IMR-90 (cell line): ENCODE measurements around the gene RNASE2. TPM values are rescaled to one million over a fixed set of nuclear protein-coding genes. Genes with fewer than 3 reads are reported as not detected.

ENCODE experiments used
- ATAC-seq: fragments of 200-7000 bp; cut with Tn5 transposase; 2 replicates; pipeline ENCODE4 v1.9.1; 2020; ENCODE audit warnings: low read depth, mild to moderate bottlenecking, moderate library complexity
- BruUV-seq: library from RNA; stranded (reverse); fragments of 400-500 nt; replicated peaks from 2 replicates; lab custom pipeline; 2021; lab: Mats Ljungman, UMichigan
- CTCF ChIA-PET: fragments of 300-600 bp; formaldehyde crosslinking; extraction: SDS; loops from one replicate; lab custom pipeline; 2021; ENCODE audit warnings: antibody characterized with exemption; lab: Yijun Ruan, JAX
- POLR2A ChIA-PET: fragments of 300-600 bp; sonication (Branson Sonifier 250); formaldehyde crosslinking; loops from one replicate; lab custom pipeline; 2022; ENCODE audit warnings: antibody characterized with exemption; ENCODE audit not compliant: unreplicated experiment; lab: Charles Lee
- DNase-seq: peaks from one replicate; pipeline ENCODE4 v3.0.0; 2013
- H2AFZ ChIP-seq: replicated peaks from 2 replicates; pipeline ENCODE3; 2013; ENCODE audit warnings: low read length, mild to moderate bottlenecking; ENCODE audit not compliant: poor library complexity
- H2AK5ac ChIP-seq: 2 replicates; pipeline ENCODE4 v1.6.1; 2013; ENCODE audit warnings: low read depth, low read length, inconsistent platforms
- H2AK9ac ChIP-seq: replicated peaks from 2 replicates; pipeline ENCODE3; 2013; ENCODE audit warnings: mild to moderate bottlenecking, low read depth, low read length, moderate library complexity; ENCODE audit not compliant: poor library complexity
- H2BK120ac ChIP-seq: 2 replicates; pipeline ENCODE4 v1.6.1; 2013; ENCODE audit warnings: low read depth, low read length, inconsistent platforms
- H2BK15ac ChIP-seq: 3 replicates; pipeline ENCODE4 v1.6.1; 2013; ENCODE audit warnings: low read depth, low read length, inconsistent platforms
- H2BK20ac ChIP-seq: 2 replicates; pipeline ENCODE4 v1.6.1; 2013; ENCODE audit warnings: low read depth, mild to moderate bottlenecking, inconsistent platforms, low read length, moderate library complexity
- H2BK5ac ChIP-seq: 2 replicates; pipeline ENCODE4 v1.6.1; 2013; ENCODE audit warnings: mild to moderate bottlenecking, low read depth, low read length, inconsistent platforms; ENCODE audit not compliant: poor library complexity, severe bottlenecking
- H3K14ac ChIP-seq: replicated peaks from 2 replicates; pipeline ENCODE4 v1.6.1; 2013; ENCODE audit warnings: low read depth, low read length, inconsistent platforms
- H3K18ac ChIP-seq: 2 replicates; pipeline ENCODE4 v1.6.1; 2013; ENCODE audit warnings: low read depth, low read length, control low read depth
- H3K23ac ChIP-seq: 2 replicates; pipeline ENCODE4 v1.6.1; 2013; ENCODE audit warnings: low read depth, low read length, inconsistent platforms
- H3K27ac ChIP-seq: 2 replicates; pipeline ENCODE4 v1.5.1; 2013; ENCODE audit warnings: mild to moderate bottlenecking, control low read depth, low read length; ENCODE audit not compliant: insufficient read depth
- H3K27me3 ChIP-seq: 2 replicates; pipeline ENCODE4 v1.6.1; 2013; ENCODE audit warnings: low read length; ENCODE audit not compliant: control insufficient read depth, insufficient read depth
- H3K36me3 ChIP-seq: 2 replicates; pipeline ENCODE4 v1.6.1; 2013; ENCODE audit warnings: low read length, mixed read lengths; ENCODE audit not compliant: control insufficient read depth, insufficient read depth
- H3K4ac ChIP-seq: 2 replicates; pipeline ENCODE4 v1.6.1; 2013; ENCODE audit warnings: low read depth, low read length, inconsistent platforms
- H3K4me1 ChIP-seq: 2 replicates; pipeline ENCODE4 v1.6.1; 2013; ENCODE audit warnings: low read length, mixed read lengths; ENCODE audit not compliant: control insufficient read depth, insufficient read depth
- H3K4me2 ChIP-seq: 2 replicates; pipeline ENCODE4 v1.6.1; 2013; ENCODE audit warnings: low read depth, mild to moderate bottlenecking, control low read depth, low read length, moderate library complexity
- H3K4me3 ChIP-seq: 2 replicates; pipeline ENCODE4 v1.5.1; 2013; ENCODE audit warnings: low read depth, mild to moderate bottlenecking, control low read depth, low read length, moderate library complexity; ENCODE audit not compliant: insufficient read depth
- H3K56ac ChIP-seq: 2 replicates; pipeline ENCODE4 v1.6.1; 2013; ENCODE audit warnings: low read length, inconsistent platforms; ENCODE audit not compliant: insufficient read depth; ENCODE audit errors: extremely low read depth
- H3K79me1 ChIP-seq, 2 experiments: 2 replicates each; pipeline ENCODE4 v1.6.1; 2013; ENCODE audit warnings: low read length in 2 of 2, inconsistent platforms in 1 of 2, low read depth in 1 of 2
- H3K9ac ChIP-seq: 2 replicates; pipeline ENCODE4 v1.6.1; 2013; ENCODE audit warnings: low read depth, low read length, control low read depth
- H3K9me1 ChIP-seq: 2 replicates; pipeline ENCODE4 v1.6.1; 2013; ENCODE audit warnings: low read length, inconsistent platforms; ENCODE audit not compliant: insufficient read depth
- H3K9me3 ChIP-seq: 2 replicates; pipeline ENCODE4 v1.6.1; 2013; ENCODE audit warnings: low read length; ENCODE audit not compliant: control insufficient read depth, insufficient read depth
- H4K20me1 ChIP-seq: 2 replicates; pipeline ENCODE4 v1.6.1; 2013; ENCODE audit warnings: low read length, inconsistent platforms; ENCODE audit not compliant: insufficient read depth
- H4K5ac ChIP-seq: 2 replicates; pipeline ENCODE4 v1.6.1; 2013; ENCODE audit warnings: mild to moderate bottlenecking, low read depth, low read length, control low read depth
- H4K8ac ChIP-seq, 2 experiments: 2 replicates each; pipeline ENCODE4 v1.6.1; 2013; ENCODE audit warnings: low read depth in 2 of 2, low read length in 2 of 2, control low read depth in 1 of 2, inconsistent platforms in 1 of 2
- H4K91ac ChIP-seq: 2 replicates; pipeline ENCODE4 v1.6.1; 2013; ENCODE audit warnings: low read depth, low read length, inconsistent platforms; ENCODE audit not compliant: insufficient read depth
- CTCF ChIP-seq: conservative IDR thresholded peaks from 2 replicates; pipeline ENCODE4 v1.5.1; 2012; ENCODE audit warnings: mild to moderate bottlenecking, low read depth, low read length, improper control_type of control experiment
- FOS ChIP-seq: fragments of 150-350 bp; IDR thresholded peaks from 2 replicates; pipeline ENCODE4 v1.6.1; 2016; ENCODE audit warnings: low read depth, low read length
- POLR2A ChIP-seq: IDR thresholded peaks from 2 replicates; pipeline ENCODE4 v1.6.1; 2012; ENCODE audit warnings: mild to moderate bottlenecking, low read depth, low read length
- RFX5 ChIP-seq: IDR thresholded peaks from 2 replicates; pipeline ENCODE4 v1.8.0; 2012; ENCODE audit warnings: low read depth, mild to moderate bottlenecking, low read length, moderate library complexity
- WGBS, 2 experiments: methylation state at CpG; one replicate each; pipeline versions ENCODE4 v1.1.5 to v1.1.7; 2013; ENCODE audit warnings: missing lambda C conversion rate in 2 of 2; ENCODE audit not compliant: insufficient read length in 1 of 2; ENCODE audit errors: extremely low coverage in 2 of 2; 5-methylcytosine and 5-hydroxymethylcytosine counted together
- dilution Hi-C: fragments of 300-500 bp; cut with HindIII; formaldehyde crosslinking; loops from one replicate; pipeline ENCODE4 v1.14.3; 2018; ENCODE audit warnings: low sequenced_read_pairs; ENCODE audit not compliant: unreplicated experiment
- in situ Hi-C: fragments of 300-500 bp; cut with MboI; formaldehyde crosslinking; loops from 3 replicates; pipeline ENCODE4 v1.14.3; 2019; ENCODE audit warnings: low sequenced_read_pairs, inconsistent platforms, mixed read lengths
- intact Hi-C: fragments of 100-400 bp; cut with micrococcal nuclease; formaldehyde crosslinking; loops from 2 replicates; pipeline ENCODE4 v1.10.0; 2022
- polyA plus RNA-seq, 3 experiments: library from polyadenylated mRNA; depleted of rRNA; stranded (reverse); fragments of >200 nt; gene quantifications; 2 replicates each; pipeline ENCODE4 v1.2.3, GENCODE V29; 2012; ENCODE audit warnings: low replicate concordance in 1 of 3
- total RNA-seq: library from RNA; depleted of rRNA; stranded (reverse); fragments of >200 nt; gene quantifications from 2 replicates; pipeline ENCODE4 v1.2.3, GENCODE V29; 2012

The RNASE2 gene
- total and polyA plus RNA-seq, 2 of the 4 experiments (the other 2 are of a cell fraction): not detected

GRCh38 chr14:20905676-20906075 is 49.6 kb upstream of the RNASE2 start:
- intact Hi-C loops (no loop called here), in situ Hi-C loops (no loop called here), dilution Hi-C loops (no loop called here)
- Histone ChIP-seq H3K4me3 (no peak overlapping the region), H3K36me3 (no peaks in the 10 kb centered on the region), H2BK20ac (no peak overlapping the region), H3K4ac (no peak overlapping the region), H3K9me1 (no peaks in the 10 kb centered on the region), H4K5ac (no peak overlapping the region), H3K4me1 (no peaks in the 10 kb centered on the region), H3K27ac (no peak overlapping the region), H2BK15ac (no peak overlapping the region), H3K56ac (no peak overlapping the region), H3K18ac (no peak overlapping the region), H2BK5ac (no peak overlapping the region), H4K91ac (no peak overlapping the region), H4K8ac (no peak overlapping the region), H3K9me3 (no peaks in the 10 kb centered on the region), H4K20me1 (no peaks in the 10 kb centered on the region), H3K27me3 (no peaks in the 10 kb centered on the region), H2BK120ac (no peak overlapping the region), H3K9ac (no peak overlapping the region), H2AK9ac (no peak overlapping the region), H2AFZ (no peak overlapping the region), H3K79me1 (no peaks in the 10 kb centered on the region), H2AK5ac (no peak overlapping the region), H3K4me2 (no peak overlapping the region), H3K14ac (no peak overlapping the region), H3K23ac (no peak overlapping the region)
- no peak for TF ChIP-seq POLR2A
- TF ChIP-seq CTCF: no peak
- no peak for TF ChIP-seq RFX5
- no peak for TF ChIP-seq FOS
- CTCF ChIA-PET: no interaction called here
- BruUV-seq: no TSS peak
- no peak for ATAC-seq
- POLR2A ChIA-PET: no interaction called here
- 80% methylated on average over 1 of the region's 2 CpGs; no CpG with 5 or more reads in 1 of the 2 experiments for WGBS, 2 experiments
- DNase-seq: no peak
